IPS-18c (cell line): Measurements from ENCODE around the gene TMEM9.
"Not testable (repeated sequence)": the region's sequence is repeated elsewhere in the genome, so short reads cannot be mapped to it uniquely, and the experiment has no call there.

ENCODE experiments used
- H3K4me3 ChIP-seq: 2 replicates; pipeline ENCODE4 v1.7.0; 2013; ENCODE audit warnings: low read depth, mild to moderate bottlenecking, low read length, moderate library complexity; ENCODE audit not compliant: insufficient read depth
- H3K9me3 ChIP-seq: one replicate; pipeline ENCODE4 v1.6.1; 2013; ENCODE audit warnings: mild to moderate bottlenecking, low read length, moderate library complexity; ENCODE audit not compliant: control insufficient read depth, insufficient read depth

The TMEM9 gene

DNA sequence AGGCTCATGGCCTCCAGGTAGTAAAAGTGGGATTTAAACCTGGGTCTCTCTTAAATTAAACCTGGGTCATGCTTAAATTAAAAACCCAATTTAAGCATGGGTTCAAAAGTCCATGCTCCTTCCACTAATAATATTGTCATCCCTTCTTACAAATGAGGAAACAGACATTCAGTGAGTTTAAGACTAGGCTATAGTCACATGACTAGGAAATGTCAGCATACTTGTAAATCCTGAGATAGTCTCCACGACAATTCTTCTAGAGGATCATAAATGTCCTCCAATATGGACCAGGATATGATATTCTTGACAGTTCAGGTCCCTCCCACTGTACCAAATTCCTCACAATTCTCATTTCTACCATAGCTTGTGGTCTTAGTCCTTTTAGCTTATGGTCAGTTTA, 25.9 kb upstream of the TMEM9 start:
- Histone ChIP-seq H3K9me3 (peaks cover 2% of the 10 kb centered on the region), H3K4me3 (no peak overlapping the region)

DNA sequence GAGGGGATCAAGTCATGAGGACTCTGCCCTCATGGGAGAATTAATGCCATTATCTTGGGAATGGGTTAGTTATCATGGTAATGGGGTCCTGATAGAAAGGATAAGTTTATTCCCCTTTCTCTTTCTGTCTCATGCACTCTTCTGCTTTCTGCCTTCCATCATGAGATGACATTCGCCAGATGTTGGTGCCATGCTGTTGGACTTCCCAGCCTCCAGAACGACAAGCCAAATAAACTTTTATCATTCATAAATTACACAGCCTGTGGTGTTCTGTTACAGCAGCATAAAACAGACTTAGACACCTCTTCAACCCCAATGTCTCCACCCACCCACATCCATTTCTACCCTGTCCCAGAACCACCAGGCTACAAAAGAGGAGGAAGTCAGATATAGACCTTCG, 24.4 kb upstream of the TMEM9 start:
- H3K4me3 ChIP-seq: no peak overlapping the region
- H3K9me3 ChIP-seq: peaks cover 2% of the 10 kb centered on the region

DNA sequence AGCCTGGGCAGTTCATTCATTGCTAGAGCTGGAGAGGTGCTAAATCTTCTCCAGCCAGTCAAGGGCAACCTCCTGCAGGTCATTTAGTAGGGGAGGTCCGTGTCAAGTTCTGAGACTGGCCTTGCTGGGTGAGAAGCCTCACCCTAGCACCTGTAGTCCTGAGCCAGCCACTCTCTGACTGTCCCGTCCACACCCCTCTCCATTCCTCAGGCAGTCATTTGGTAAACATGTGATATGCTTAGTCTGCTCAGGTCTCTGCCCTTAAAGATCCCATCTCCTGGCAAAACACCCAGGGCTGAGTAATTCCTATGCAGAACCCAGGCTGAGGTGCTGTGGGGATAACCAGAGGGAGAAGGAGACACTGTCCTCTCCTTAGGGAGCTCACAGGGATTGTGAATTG, 22.7 kb upstream of the TMEM9 start:
- Histone ChIP-seq H3K4me3 (no peak overlapping the region), H3K9me3 (peaks cover 2% of the 10 kb centered on the region)

DNA sequence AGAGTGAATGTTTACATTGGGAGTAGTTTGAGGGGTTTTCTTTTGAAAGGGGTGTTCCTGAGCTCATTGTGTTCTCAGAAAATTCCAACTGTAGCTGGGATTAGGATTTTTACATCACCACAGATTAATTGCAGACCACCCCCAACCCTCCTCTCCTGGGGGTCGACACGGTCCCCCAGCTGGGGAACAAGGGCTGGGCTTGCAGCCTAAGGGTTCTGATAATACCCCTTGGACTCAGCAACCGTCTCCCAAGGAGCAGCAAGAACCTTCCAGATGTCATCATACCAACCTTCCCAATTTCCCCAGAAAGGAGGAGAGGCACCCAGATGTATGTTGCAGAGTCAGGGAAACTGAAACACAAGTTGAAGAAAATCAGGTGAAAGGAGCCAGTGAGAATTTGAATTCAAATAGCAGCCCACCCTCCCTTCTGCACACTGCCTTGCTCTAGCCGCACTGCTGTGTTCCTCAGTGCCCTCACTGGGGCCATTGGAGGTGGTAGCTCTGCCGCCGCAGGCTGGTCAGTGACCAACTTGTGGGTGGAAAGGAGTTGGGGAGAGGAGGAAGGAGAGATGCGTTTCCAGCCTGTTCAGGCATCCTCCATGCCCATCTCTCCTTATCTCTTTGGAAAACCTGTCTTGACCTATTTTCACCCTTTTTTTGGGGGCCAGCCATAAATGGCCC, 21.7 kb upstream of the TMEM9 start:
- H3K9me3 ChIP-seq: peaks cover 2% of the 10 kb centered on the region
- H3K4me3 ChIP-seq: no peak overlapping the region

DNA sequence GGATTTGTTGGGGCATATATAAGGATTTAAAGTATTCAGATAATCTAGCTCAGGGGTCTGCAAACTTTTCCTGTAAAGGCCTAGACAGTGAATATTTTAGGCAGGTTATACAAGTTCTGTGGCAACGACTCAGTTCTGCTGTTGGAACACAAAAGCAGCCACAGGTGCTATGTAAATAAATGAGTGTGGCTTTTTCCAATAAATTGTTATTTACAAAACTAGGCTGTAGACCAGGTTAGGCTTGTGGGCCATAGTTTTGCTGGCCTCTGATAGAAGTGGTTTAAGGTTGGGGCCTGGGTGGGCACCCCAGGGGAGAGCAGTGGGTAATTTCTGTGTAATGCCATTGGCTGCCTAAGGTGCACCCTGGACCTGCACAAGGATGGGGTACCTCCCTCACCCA, 19.5 kb upstream of the TMEM9 start:
- peaks cover 2% of the 10 kb centered on the region for H3K9me3 ChIP-seq
- no peak overlapping the region for H3K4me3 ChIP-seq

DNA sequence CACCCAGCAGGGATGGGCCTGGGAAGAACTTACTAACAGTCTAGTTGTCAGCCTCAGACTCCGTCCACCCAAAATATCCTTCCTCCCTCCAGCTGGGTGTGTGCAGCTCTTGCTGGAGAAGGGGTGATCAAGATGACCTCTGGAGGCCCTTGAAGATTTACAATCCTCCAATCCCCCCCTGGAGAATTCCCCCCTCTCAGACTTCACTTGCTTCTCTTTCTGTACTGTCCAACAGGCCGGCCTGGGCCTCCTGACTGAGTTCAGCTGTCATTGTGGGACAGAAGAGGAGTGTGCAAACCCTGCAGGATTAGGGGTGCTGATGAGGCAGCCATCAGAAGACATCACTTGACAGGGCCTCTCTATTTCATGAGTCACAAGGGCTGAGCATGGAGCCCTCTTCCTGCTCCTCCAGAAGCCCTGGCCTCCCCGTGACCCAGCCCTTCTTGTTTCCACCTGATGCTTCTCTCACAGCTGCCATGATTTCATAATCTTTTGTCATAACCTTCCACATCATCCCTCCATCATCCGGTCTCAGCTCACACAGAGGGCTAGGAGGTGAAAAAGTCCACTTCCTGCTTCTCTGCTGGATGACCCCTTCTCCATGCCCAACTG, 18.8 kb upstream of the TMEM9 start:
- Histone ChIP-seq H3K9me3 (no peaks in the 10 kb centered on the region), H3K4me3 (no peak overlapping the region)

DNA sequence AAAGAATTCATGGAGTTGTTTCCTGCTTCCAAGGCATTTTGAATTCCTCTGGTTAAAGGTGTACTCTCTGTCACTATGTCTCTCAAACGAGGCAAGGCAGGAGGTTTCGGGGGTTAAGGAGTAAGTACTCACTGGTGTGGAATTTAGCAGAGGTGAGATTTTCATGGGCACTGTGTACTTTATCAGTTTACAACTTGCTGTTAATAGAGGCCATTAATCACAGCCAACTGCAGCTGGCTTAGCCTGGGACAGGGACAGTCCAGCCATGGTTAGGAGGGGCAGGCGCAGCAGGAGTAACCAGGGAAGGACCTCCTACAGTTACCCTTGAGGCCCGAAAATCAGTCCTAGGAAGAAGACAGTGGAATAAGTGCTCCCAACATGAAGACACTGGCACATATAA, 18.1 kb upstream of the TMEM9 start:
- no peaks in the 10 kb centered on the region for H3K9me3 ChIP-seq
- no peak overlapping the region for H3K4me3 ChIP-seq

DNA sequence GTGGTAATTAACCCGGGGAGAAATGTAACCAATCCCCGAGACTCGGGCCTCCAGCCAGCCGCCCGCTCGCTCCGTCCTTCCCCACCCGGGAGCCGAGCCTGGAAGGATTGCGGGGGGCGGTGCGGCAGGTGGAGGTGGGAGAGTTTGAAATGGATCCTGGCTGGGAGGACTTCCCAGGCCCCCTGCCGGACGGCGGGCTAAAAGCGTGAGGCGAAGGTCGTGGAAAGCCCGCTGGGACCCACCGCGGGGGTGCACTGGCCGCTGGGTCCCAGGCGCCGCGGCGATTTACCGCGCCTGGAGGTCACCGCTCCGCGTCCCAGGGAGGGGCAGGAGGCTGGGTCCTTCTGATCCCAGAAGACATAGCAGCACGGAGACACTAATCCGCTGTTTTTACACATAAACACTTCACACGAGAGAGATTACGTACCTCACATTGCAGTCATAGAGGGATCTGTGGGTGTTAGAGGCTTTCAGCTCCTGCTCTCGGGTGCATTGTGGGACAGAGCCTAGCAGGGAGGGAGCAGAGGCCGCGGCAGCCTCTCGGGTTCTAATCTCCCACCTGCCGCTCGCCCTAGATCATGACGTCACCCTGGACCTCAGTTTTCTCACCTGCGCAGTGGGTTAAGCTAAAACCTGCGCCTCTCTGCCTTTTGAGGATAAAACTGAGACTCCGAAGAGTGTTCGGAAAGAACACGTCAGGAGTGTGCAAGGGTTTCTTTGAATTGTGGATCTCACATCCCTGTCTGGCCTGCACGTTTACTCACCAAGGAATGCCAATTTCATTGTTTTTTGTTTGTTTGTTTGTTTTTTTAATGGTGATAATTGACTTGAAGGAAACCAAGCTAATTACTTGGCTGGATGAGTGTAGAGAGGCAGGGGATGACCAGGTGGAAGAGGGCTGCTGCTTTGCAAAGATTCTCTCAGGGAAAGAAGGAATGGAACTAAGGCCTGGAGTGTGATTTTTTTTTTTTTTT, 17.1 kb upstream of the TMEM9 start:
- Histone ChIP-seq H3K9me3 (no peaks in the 10 kb centered on the region), H3K4me3 (peak overlapping the region; percentile 75)

DNA sequence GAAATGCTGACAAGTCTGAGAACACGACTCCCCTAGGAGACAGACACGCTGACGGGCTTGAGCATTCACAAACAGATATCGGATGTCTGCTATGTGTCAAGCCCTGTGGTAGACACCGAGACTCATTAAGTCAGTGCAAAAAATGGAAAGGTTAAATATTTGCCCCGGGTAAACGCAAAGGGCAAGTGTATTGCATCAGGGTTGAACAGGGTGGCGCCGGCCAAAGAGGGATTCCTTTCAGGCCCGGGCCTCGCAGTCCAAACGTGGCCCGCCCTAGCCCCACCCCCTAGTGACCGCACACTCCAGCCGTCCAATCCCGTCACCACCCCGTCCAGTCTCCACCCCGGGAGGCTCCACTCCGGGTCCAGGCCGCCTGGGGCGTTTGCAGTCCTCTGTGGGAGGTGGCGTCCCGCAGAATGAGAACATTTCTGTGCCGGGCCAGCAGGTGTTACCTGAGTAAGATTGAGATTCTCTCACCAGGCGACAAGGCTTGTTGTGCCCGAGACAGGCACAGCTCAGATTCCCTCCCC, 16.3 kb upstream of the TMEM9 start:
- peak overlapping the region; percentile 75 for H3K4me3 ChIP-seq
- peaks cover 2% of the 10 kb centered on the region for H3K9me3 ChIP-seq

DNA sequence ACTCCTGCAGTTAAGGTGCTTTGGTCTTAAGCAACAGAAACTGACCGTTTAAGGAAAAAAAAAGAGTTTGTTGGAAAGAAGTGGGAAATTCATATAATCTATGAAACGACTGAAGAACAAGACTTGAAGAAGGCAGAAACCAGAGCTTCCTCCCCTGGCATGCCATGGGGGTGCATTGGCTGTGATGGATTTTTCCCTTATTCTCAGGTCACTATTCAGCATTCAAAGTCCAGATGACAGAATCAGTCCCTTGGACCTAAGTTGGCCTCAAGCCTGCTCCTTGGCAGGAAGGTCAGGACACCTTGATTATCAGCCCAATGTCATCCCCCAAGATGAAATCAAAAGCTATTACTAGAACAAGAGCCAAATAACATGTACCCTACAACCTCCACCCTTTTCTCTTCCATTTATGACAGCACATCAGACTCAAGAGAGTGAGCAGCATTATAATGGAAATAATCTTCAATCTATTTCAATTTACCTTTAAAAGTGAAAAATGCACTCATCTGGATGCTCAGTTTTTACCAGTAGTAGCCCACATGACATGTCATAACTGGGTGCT, 15.8 kb upstream of the TMEM9 start:
- no peak overlapping the region for H3K4me3 ChIP-seq

DNA sequence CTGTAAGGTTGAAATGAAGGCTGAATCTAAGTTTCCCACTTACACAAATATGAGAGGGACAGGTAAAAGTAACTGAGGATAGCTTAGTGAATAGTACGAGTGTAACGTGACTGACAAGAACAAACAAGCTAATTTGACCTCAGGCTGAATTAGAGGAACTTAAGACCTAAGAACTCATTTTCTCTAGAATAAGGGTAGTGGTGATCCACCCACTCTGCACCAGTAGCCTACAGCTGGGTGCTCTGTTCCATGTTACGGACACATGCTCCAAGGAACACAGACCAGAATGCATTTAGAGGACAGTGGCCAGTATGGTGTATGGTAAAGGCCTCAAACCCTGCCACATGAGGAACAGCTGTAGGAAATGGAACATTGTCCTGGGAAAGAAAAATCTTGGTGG, 14.9 kb upstream of the TMEM9 start:
- Histone ChIP-seq H3K9me3 (peaks cover 2% of the 10 kb centered on the region), H3K4me3 (no peak overlapping the region)

More for the DNA sequence above, 15.8 kb upstream of the TMEM9 start:
- peaks cover 2% of the 10 kb centered on the region for H3K9me3 ChIP-seq

DNA sequence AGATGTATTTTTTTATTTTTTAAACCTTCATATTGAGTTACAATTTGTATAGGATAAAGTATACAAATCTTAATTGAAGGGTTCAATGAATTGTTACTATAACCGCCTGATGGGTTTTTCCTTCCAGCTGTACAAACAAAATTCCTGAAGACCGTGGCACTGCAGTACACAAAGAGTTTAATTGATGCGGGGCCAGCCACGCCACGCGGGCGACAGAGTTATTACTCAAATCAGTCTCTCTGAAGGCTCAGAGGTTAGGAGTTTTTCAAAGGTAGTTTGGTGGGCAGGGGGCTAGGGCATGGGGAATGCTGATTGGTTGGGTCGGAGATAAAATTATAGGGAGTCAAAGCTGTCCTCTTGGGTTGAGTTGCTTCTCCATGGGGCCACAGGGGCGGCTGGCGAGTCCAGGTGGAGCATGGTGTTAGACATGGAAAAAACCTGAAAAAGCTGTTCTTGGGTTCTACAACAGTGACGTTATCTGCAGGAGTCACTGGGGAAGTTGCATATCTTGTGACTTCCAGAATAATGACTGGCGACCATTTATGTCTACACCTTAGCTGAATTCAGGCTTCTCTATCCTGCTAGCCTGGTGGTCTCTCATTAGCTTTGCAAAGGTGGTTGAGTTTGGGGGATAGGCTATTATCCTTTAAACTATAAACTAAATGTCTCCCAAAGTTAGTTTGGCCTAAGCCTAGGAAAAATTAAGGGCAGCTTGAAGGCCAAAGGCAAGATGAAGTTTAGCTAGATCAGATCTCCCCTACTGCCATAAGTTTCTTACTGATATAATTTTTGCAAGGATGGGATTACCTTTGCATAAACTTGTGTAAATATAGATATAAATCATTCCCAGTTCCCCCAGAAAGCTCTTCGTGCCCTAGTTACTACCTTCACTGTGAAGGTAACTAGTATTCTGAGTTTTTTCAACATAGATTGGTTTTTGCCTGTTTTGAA, 13.0 kb upstream of the TMEM9 start:
- H3K9me3 ChIP-seq: peaks cover 2% of the 10 kb centered on the region
- H3K4me3 ChIP-seq: no peak overlapping the region

DNA sequence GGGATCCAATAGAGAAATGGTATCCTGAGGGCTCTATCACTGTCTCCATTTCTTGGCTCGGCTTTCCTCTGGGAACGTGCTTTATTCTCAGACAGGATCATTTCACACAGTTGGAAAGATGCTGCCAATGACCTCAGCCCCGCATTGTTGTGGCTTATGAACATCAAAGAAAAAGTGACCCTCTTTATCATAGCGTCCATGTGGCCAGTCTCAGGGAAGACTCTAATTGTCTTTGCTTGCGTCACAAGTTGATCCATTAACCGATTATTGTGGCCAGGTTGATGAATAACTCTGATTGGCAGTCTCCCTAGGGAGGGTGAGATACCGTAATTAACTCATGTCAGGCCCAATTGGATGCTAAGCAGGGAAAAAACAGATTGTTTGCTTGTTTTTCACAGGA, 10.4 kb upstream of the TMEM9 start:
- Histone ChIP-seq H3K9me3 (peaks cover 2% of the 10 kb centered on the region), H3K4me3 (no peak overlapping the region)

DNA sequence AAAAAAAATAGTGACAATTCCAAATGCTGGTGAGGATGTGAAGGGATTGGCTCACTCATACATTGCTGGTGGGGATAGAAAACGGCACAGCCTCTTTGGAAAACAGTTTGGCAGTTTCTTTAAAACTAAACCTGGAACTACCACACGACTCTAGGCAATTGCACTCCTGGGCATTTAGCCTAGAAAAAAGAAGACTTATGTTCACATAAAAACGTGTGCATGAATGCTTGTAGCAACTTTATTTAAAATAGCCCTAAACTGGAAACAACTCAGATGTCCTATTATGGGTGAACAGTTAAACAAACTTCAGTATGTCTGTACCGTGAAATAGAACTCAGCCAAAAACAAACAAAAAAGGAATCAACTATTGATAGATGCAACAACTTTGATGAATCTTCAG, 9.4 kb upstream of the TMEM9 start:
- Histone ChIP-seq H3K4me3 (no peak overlapping the region), H3K9me3 (peaks cover 2% of the 10 kb centered on the region)

DNA sequence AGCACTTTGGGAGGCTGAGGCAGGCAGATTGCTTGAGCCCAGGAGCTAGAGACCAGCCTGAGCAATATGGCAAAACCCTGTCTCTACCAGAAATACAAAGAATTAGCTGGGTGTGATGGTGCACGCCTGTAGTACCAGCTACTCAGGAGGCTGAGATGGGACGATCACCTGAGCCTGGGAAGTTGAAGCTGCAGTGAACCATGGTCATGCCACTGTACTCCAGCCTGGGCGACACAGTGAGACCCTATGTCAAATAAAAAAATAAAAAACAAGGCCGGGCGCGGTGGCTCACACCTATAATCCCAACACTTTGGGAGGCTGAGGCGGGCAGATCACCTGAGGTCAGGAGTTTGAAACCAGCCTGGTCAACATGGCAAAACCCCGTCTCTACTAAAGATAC, 8.8 kb upstream of the TMEM9 start:
- H3K4me3 ChIP-seq, H3K9me3 ChIP-seq: not testable (repeated sequence)

DNA sequence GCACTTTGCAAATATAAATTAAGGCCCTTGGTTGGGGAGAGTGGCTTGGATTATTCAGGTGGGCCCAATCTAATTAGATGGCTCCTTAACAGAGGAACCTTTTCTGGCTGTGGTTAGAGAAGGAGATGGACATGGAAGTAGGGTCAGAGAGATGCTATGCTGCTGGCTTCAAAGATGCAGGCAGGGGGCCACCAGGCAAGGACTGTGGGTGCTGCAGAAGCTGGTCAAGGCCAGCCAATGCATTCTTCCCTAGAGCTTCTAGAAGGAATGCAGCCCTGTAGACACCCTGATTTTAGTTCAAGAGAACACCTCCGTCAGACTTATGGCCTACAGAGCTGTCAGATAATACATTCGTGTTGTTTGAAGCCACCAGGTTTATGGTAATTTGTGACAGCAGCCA, 3.7 kb upstream of the TMEM9 start:
- H3K9me3 ChIP-seq: no peaks in the 10 kb centered on the region

More for the DNA sequence above, 3.7 kb upstream of the TMEM9 start:
- no peak overlapping the region for H3K4me3 ChIP-seq
